PFSK-1 (cell line): ENCODE measurements around the gene TRNP1.

ENCODE experiments used
- POLR2AphosphoS5 ChIP-seq: IDR thresholded peaks from 2 replicates; pipeline ENCODE4 v1.6.1; 2012; ENCODE audit warnings: low read depth, mild to moderate bottlenecking, control low read depth, low read length, moderate library complexity
- TAF1 ChIP-seq: IDR thresholded peaks from 2 replicates; pipeline ENCODE4 v1.6.1; 2012; ENCODE audit warnings: low read length, control low read depth, borderline replicate concordance; ENCODE audit not compliant: insufficient read depth

- TF ChIP-seq POLR2AphosphoS5 (no peak), TAF1 (no peak)
Observed at GRCh38 chr1:26945728-26946127, 47.8 kb upstream of the TRNP1 start.
